Vagina (tissue), 2 donors: ENCODE results near the gene LTBP4.

ENCODE experiments used
- CTCF ChIP-seq, 3 experiments: fragments of 450-650 bp in 2 of 3; fragments of 200-600 bp in 1 of 3; sonication (generic) in 1 of 3; IDR thresholded peaks; one replicate each; pipeline ENCODE4 v1.5.1; 2017 to 2019; ENCODE audit warnings: antibody characterized with exemption in 3 of 3, mild to moderate bottlenecking in 2 of 3, moderate library complexity in 2 of 3
- POLR2A ChIP-seq, 2 donors: fragments of 450-650 bp; IDR thresholded peaks; one replicate each; pipeline ENCODE4 v1.6.1; 2017; ENCODE audit warnings: antibody characterized with exemption in 2 of 2, mild to moderate bottlenecking in 2 of 2, moderate library complexity in 2 of 2
- POLR2AphosphoS5 ChIP-seq, 2 donors: sonication (generic); formaldehyde crosslinking; IDR thresholded peaks; one replicate each; pipeline ENCODE4 v1.9.0; 2017; ENCODE audit warnings: antibody characterized with exemption in 2 of 2, mild to moderate bottlenecking in 2 of 2, low read depth in 1 of 2; ENCODE audit not compliant: insufficient read depth in 1 of 2

DNA sequence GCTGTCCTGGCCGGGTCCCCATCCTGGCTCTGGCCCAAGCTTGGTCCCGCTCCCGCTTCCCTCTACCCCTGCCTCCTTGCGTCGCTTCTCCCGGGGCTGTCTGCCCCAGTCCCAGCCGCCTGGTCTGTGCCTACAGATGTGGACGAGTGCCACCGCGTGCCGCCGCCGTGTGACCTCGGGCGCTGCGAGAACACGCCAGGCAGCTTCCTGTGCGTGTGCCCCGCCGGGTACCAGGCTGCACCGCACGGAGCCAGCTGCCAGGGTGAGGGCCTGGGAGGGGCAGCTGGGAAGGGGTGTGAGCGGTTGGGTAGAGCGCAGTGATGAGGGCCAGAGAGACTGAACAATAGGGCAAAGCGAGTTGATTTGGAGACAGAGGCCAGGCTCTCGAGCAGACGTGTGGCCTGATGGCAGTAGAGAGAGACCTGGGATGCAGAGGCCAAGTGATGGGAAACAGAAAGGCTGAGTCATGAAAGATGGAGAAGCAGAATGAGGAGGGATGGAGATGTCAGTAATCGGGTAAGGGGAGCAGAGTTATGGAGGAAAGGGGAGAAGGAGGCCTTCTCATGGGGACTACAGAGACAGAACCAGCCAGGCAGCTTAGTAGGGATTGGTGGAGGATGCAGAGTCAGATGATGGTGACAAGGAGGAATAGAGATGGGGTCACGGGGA lies 9.4 kb downstream of the LTBP4 start:
- TF ChIP-seq POLR2A (IDR thresholded peaks at IDR 0.05) (no peak), CTCF (IDR thresholded peaks at IDR 0.05) (no peak), POLR2AphosphoS5 (IDR thresholded peaks at IDR 0.05; ENCODE audit: insufficient read depth in 1 of 2, low read depth in 1 of 2) (peak in 1 of 2 donors; percentile 15)
